GM12878 (cell line): ENCODE data around the gene NFATC1.

Experiments used
- CTCF ChIP-seq, 3 experiments: IDR thresholded peaks in 2 of 3; conservative IDR thresholded peaks in 1 of 3; 2 replicates each; pipeline ENCODE4 v1.5.1; 2011; ENCODE audit warnings: low read depth in 3 of 3, low read length in 3 of 3, mild to moderate bottlenecking in 3 of 3, control low read depth in 2 of 3, moderate library complexity in 2 of 3, inconsistent platforms in 1 of 3, mixed read lengths in 1 of 3; ENCODE audit not compliant: control insufficient read depth in 2 of 3, insufficient read depth in 1 of 3; ENCODE audit errors: extremely low read depth in 1 of 3
- MEF2B ChIP-seq: fragments of 450-650 bp; IDR thresholded peaks from 2 replicates; pipeline ENCODE4 v1.6.1; 2018; ENCODE audit warnings: mild to moderate bottlenecking, moderate library complexity; ENCODE audit not compliant: partially characterized antibody, poor library complexity, severe bottlenecking
- MXI1 ChIP-seq: fragments of 150-350 bp; IDR thresholded peaks from 2 replicates; pipeline ENCODE4 v1.6.1; 2011; ENCODE audit warnings: low read depth, mild to moderate bottlenecking, inconsistent platforms, low read length, improper control_type of control experiment
- NR2C2 ChIP-seq: IDR thresholded peaks from 2 replicates; pipeline ENCODE4 v1.6.1; 2011; ENCODE audit warnings: borderline replicate concordance, low read depth; ENCODE audit not compliant: control insufficient read depth, insufficient read length
- POLR2A ChIP-seq: IDR thresholded peaks from 2 replicates; pipeline ENCODE4 v1.6.1; 2011; ENCODE audit warnings: low read depth, mild to moderate bottlenecking, low read length
- RAD21 ChIP-seq: IDR thresholded peaks from 2 replicates; pipeline ENCODE4 v1.6.1; 2011; ENCODE audit warnings: mild to moderate bottlenecking, low read depth, low read length, moderate library complexity; ENCODE audit not compliant: insufficient read depth
- REST ChIP-seq: IDR thresholded peaks from 2 replicates; pipeline ENCODE4 v1.6.1; 2012; ENCODE audit warnings: mild to moderate bottlenecking, low read depth, low read length
- SMC3 ChIP-seq: IDR thresholded peaks from 2 replicates; pipeline ENCODE4 v1.6.1; 2011; ENCODE audit warnings: low read length, improper control_type of control experiment, borderline replicate concordance
- YY1 ChIP-seq: IDR thresholded peaks from 2 replicates; pipeline ENCODE4 v1.6.1; 2011; ENCODE audit warnings: low read depth, mild to moderate bottlenecking, low read length

GRCh38 chr18:79516441-79516931 is 120.8 kb downstream of the NFATC1 start:
- no peak for TF ChIP-seq MEF2B
- no peak for TF ChIP-seq CTCF (IDR thresholded peaks at IDR 0.05 in 2 of 3, conservative IDR thresholded peaks at IDR 0.05 in 1 of 3; ENCODE audit: control insufficient read depth in 2 of 3, extremely low read depth in 1 of 3, insufficient read depth in 1 of 3, low read depth in 3 of 3, low read length in 3 of 3)
- TF ChIP-seq NR2C2 = no peak
- TF ChIP-seq SMC3 = no peak
- TF ChIP-seq REST = no peak
- no peak for TF ChIP-seq YY1
- TF ChIP-seq MXI1 = no peak
- TF ChIP-seq POLR2A = no peak
- no peak for TF ChIP-seq RAD21
